ENCODE measurements around the gene FAM111B.

DNA sequence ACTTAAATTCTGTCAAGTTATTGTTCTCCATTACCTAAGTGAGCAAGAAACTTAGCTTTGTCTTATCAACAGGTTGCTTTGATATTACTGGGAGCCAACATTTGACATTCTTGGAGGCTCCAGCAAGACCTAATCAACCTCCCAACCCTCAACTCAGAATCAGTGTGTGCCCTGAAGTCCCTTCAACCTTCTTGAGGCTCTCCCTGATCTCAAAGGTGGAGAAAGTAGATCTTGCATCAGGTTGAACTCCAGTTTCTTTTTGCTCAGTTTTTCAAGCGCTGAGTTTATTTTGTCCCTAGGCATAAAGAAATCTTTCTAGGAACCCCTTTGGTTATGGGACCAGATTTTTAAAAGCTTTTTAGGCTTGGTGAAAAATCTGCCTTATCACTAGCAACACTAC, 37.1 kb downstream of the FAM111B start:
- TF ChIP-seq CTCF (optimal IDR thresholded peaks at IDR 0.05 in 1 of 3, IDR thresholded peaks at IDR 0.05 in 1 of 3, conservative IDR thresholded peaks at IDR 0.05 in 1 of 3; ENCODE audit: extremely low read depth in 1 of 3, insufficient read depth in 2 of 3, low read length in 3 of 3) (no peak), EZH2 (IDR thresholded peaks at IDR 0.05; ENCODE audit: low read length) (no peak)
